GM19240 (cell line): ENCODE results near the gene SRRM3.
"Not testable (repeated sequence)": the region's sequence is repeated elsewhere in the genome, so short reads cannot be mapped to it uniquely, and the experiment has no call there.

Source experiments
- DNase-seq: peaks from one replicate; pipeline ENCODE4 v3.0.0; 2011; ENCODE audit warnings: low spot score; ENCODE audit not compliant: insufficient read length

The SRRM3 gene

DNA sequence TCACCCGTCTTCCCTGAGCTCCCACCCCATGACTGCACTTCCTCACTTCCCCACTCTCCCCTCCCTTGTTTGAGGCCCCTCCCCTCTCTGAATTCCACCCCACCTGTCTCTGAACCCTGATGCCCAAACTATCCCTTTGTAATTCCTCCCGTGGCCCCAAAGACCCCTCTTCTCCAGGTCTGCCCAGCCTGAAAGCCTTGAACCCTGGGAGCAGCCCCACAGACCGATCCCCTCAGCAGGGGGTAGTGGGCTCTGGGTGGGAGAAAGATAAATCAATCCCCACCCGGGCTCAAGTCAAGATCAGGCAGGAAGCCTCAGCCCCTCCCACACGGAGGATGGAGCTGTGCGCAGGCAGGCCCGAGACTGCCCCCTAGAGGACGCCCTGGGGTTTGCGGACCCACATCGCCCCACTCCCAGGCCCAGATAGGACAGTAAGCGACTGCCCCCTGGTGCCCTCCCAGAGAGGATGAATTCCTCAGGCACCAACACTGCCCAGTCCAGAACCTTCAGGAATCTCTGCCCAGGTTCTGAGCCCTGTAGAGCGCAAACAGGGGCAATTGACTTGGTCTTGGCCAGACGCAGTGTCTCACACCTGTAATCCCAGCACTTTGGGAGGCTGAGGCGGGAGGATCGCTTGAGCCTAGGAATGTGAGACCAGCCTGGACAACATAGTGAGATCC, 112.5 kb downstream of the SRRM3 start:
- peak; percentile 98 for DNase-seq

DNA sequence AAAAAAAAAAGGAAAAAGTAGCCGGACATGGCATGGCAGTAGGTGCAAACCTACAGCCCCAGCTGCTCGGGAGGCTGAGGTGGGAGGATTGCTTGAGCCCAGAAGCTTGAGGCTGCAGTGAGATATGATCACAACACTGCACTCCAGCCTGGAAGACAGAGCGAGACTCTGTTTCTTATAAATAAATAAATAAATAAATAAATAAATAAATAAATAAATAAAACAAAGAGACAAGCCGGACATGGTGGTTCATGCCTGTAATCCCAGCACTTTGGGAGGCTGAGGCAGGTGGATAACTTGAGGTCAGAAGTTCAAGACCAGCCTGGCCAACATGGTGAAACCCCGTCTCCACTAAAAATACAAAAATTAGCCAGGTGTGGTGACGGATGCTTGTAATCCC, 113.0 kb downstream of the SRRM3 start:
- DNase-seq: not testable (repeated sequence)

DNA sequence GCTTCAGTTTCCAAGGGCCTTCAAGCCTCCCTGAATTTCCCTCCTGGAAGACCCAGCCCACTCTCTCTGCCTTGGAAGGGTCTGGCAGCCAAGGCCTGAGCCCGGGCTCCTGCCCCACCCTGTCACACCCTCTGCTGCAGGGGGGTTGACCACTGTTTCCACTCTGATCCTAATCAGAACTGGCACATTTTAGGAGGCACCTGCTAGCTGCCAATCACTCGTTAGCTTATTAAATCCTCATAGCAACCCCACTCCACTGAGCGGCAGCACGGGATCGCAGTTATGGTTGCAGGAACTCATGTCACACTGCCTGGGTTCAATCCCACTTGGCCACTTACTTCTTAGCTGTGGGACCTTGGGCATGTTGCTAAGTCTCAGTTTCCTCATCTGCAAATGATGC, 113.7 kb downstream of the SRRM3 start:
- no peak for DNase-seq

DNA sequence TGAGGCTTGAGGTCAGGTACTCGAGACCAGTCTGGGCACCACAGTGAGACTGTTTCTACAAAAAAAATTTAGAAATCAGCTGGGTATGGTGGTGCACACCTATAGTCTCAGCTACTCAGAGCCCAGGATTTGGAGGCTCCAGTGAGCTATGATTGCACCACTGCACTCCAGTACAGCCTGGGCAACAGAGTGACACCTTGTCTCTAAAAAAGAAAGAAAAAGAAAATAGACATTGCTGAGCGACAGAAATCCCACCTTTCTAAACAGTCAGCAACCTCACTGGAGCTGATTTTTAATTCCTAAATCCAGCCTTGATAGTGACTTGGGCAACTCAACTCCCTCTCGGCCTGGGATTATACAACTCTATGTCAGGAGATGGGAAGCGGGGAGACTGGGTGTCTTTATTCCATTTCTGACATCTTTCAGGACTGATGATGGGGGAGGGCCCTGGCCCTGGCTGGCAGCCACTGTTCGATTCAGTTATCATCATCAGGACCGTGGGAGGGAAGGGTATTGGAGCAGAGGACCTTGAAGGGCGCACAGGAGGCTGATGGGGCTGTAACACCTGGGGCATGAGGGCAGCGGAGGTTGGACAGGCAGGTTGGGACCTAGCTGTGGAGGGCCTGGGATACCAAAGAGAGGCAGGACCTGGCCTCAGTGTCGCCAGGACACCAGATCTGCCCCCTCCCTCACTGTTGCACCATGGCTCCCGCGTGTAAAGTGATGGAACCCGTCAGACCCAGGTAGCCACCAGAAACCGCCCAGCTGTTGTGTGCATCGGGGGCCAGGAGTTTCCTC, 115.5 kb downstream of the SRRM3 start:
- DNase-seq: no peak

DNA sequence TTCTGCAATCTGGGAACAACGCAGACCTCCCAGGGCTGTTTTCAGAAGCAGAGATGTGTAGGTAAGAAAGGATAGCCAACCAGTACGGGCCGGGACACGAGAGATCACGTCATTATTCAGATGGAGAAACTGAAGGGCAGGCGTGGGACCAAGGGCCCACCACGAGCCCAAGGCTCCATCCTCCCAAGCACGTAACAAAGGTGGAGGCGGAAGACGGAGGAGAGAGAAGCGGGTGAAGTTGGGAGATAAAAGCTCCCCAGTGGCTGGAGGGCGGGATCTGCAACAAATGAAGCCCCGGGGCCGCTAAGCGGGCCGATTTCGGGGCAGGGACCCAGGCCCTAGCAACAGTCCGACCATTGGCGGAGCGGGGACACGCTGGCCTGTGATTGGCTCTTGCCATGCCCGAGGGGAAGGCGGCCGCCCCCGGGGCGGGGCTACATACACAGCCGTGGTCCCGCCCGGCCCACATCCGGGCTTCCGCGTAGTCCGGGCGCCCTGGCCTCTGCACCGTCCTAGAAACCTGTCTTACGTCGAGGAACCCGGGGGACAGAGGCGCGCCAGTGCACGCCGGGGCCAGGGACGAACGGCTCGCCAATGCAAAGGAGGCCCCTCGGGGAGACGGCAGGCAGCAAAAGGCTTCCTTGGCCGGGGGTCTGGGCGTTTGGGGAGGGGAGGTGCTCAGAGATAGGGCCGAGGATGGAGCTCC, 116.2 kb downstream of the SRRM3 start:
- DNase-seq: peak; percentile 95

DNA sequence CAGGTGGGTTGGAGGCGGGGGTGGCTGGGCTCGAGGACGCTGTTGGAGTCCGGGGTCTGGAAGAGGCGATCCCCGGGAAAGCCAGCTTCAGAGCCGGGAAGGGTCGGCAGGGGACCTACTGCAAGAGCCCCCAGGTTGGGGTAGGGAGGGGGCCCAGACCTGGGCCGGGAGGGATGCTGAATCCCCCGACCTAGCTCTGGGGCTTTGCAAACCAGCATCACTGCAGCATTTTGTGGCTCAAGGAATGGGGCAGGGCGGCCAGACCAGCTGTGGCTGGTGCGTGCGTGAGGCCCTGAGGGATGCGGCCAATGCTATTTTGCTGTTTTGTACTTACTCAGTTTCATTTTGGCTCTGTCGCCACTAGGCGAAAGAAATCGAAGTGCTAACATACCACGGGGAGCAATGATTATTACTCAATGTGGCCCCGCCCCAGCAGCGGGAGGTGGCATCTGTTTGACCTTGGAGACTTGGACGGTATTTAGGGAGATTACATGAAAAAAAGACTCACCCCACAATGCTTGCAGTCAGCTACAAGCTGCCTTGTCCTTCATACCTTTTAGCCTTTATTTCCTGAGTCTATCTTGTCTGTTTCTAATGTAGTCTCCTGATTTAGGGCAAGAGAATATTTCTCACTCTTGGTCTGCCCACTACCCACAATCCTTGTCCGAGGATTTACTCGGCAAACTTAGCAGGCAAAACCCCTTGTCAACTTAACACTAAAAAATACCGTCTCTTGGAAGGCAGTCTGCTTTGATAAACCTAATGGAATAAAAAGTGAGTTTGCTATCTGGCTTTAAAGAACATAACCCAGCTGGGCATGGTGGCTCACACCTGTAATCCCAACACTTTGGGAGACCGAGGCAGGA, 117.0 kb downstream of the SRRM3 start:
- peak; percentile 86 for DNase-seq

DNA sequence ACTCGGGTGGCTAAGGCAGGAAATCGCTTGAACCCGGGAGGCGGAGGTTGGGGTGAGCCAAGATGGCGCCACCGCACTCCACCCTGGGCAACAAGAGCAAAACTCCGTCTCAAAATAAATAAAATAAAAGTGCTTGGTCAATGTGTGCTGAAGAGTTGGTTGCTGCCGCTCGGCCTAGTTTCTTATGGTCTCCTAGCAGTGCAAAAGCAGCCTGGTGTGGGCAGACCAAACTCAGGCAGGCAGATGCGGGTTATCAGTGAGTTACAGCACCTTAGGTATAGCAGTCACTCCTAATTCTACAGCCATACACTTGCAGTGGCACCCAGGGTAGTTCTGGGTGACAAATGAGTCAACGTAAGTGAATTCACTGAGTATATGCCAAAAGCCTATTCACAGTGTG, 123.4 kb downstream of the SRRM3 start:
- no peak for DNase-seq

DNA sequence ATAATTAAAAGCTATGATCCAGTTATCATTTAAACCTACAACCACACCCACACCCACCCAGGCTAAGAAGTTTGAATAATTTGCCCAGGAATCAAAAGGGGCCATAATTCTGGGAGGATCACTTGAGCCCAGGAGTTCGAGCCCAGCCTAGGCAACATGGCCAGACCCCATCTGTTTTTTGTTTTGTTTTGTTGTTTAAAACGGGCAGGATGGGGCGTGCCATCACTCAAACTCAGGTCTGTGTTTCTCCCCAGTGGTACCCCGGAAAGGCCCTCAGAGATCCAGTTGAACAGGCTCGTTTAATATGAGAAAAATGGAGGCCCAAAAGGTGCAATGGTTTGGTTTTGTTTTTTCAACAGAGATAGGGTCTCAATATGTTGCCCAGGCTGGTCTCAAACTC, 124.1 kb downstream of the SRRM3 start:
- no peak for DNase-seq

DNA sequence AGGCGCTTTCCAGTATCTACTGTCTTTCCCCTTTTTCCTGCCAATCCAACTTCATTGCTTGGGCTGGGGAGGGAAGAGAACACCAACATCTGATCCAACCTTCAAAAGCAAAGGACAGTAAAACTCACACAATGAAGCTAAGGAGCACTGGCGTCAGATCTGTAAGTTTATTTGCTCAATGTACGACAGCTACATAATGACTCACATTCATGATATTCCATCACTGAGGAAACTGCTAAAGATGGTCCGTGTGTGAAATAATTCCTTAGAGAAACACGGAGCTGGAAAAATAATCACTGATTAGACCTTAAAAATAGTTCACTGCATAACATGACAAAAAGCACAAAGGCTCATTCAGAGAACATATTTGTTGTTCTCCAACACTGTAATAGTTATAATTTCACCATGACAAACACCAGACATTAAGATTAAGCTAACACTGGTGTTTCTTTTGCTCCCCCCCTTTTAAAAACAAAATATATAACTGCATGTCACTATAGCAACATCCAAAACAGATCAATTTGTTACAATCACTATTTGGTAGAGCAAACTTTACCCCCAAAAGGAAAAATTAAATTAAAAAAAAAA, 125.0 kb downstream of the SRRM3 start:
- no peak for DNase-seq

DNA sequence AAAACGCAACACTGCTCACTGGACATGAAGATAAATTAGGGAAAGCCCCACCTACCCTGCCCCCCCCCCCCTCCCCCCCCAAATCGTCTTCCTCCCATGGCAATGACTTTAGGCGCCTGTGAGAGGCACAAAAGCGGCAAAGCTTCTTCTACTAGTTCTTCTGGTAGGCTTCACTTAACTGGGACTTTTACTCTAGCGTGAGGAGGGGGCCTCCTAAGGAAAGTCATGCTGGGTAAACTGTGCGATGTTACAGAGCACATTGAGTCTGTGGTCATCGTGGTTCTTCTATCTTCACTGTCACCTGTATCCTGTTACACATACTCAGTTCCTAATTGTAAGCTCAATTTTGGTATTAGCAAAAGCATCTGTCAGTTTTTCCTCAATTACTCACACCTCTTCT, 125.9 kb downstream of the SRRM3 start:
- DNase-seq: no peak

DNA sequence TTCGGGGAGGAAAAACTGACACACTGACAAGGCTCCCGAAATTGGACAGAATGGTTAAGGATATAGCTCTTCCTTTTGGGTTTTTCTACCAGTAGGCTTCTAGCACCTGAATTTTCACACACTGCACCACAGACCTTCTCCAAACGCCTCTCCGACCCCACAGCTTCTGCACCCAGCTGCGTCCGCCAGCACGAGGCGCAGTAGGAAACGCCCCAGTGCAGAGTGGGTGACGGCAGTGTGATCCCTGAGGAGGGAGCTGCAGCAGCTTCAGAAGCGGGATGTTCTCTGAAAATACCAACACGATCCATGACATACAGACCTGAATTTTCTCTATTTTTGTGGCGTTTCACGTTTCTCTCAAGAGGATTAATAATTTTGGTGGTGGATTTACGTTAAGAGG, 126.7 kb downstream of the SRRM3 start:
- DNase-seq: no peak

DNA sequence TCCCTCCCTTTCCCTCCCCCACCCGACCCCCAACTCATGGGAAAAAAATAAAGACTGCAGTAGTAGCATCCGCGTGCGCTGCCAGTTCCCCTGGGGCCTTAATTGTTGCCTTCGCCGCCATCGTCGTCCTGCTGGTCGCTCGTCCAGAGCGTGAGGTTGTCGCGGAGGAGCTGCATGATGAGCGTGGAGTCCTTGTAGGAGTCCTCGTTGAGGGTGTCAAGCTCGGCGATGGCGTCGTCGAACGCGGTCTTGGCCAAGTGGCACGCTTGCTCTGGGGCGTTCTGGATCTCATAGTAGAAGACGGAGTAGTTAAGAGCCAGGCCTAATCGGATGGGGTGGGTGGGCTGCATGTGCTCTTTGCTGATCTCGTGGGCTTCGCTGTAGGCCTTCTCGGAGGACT, 127.8 kb downstream of the SRRM3 start:
- no peak for DNase-seq

DNA sequence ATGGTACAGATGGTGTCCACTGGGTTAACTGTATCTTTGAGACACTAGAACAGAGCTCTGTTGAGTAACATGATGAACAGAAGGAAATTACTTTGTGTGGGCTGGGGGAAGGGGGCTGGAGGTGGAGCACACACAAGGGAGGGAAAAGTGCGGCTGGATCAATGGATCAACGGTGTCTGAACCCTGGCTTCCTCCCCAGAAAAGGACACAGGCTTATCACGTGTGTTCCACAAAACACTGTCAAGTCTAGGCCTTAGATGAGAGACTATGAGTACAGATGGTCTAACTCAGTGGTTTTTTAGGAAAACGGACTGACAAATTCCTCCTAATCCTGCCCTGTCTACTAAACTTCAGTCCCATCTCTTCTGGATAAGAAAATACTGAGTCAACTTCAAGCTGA, 128.6 kb downstream of the SRRM3 start:
- no peak for DNase-seq

DNA sequence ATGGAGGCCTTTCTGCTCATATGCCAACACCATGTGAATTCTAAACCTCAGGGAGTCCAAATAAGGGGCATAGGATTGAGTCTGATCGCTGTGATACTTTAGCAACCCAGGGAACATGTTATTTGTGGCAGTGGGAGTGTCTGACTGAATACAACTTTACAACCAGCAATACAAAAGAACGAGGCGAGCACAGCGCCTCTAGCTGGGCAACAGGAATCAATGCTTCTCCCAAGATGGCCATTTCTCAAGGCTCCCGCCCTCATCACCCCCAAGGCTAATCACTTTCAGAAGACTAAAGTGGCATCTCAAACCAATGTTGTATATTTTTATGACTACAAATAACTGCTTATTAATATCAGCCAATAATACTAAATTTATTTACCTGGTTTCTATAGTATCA, 129.0 kb downstream of the SRRM3 start:
- no peak for DNase-seq

DNA sequence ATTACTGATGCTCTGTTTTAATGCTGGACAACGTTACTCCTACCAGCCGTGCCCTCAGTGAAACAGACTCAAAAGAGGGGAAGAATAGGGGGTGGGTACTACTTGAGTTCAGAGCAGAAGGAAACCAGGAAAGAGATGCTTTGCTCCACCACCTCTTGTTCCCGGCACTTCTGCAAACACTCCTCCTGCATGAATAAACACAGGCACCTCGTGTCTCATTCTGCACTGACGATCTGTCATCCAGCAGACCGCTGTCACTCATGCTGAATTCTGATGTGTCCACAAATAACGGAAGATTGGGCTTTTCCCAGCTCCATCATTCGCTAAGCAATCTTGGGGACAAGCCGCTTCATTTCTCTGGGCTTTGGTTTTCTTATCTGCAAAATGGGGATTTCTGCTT, 130.4 kb downstream of the SRRM3 start:
- DNase-seq: no peak

DNA sequence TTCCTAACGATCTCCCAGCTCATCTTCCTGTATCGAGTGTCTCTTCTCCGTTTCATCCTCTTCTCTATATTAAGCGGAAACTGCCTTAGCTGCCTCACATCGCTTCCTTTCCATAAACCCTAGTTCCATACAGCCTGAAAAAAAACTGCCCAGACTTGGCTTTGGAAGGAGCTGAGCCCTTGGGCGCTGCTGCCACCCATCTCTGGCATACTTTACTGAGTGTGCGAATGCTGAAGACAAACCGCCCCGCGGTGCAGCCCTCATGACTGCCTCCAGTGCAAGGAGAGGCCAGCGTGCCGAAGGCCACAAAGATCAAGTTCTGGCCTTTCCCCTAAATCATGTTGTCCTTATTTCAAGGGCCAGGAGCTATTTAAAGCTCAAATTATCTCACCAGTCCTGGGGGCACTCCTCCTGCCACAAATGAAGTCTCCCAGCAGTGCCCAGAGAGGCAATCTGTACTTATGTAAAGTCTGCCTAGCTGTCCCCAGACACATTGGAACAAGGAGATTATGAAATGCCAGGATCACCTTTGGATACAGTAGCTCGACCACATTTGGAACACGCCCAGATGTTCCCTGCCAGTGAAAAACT, 131.9 kb downstream of the SRRM3 start:
- no peak for DNase-seq

DNA sequence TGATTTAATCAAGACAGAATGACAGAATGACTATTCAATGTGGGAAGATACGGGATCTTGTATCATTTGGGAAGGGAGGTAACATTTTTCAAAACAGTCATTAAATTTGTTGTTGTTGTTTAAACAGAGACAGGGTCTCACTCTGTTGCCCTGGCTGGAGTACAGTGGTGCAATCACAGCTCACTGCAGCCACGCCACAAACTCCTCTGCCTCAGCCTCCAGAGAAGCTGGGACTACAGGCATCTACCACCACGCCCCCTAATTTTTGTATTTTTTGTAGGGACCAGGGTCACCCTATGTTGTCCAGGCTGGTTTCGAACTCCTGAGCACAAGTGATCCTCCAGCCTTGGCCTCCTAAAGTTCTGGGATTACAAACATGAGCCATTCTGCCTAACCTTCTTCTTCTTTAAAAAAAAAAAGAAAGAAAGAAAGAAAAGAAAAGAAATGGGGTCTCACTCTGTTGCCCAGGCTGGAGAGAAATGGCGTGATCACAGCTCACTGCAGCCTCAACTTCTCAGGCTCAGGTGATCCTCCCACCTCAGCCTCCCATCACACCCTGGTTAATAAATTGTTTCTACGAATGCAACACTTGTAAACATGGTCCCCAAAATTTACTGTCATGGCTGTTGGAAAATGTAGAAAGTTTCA, 132.7 kb downstream of the SRRM3 start:
- no peak for DNase-seq

DNA sequence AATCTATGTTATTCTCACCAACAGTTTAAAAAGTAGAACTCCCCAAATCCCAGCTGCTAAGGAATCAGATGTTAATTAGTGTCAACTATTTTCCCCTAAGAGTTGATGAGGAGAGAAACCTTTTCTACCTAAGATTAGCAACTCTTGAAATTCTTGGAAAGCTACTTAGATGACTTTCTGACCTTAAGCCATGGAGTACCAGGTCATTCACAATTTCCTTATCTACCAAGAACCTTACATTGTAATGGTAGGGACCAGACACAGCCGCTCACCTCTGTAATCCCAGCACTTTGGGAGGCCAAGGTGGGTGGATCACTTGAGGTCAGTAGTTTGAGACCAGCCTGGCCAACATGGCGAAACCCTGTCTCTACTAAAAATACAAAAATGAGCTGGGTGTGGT, 133.7 kb downstream of the SRRM3 start:
- not testable (repeated sequence) for DNase-seq

DNA sequence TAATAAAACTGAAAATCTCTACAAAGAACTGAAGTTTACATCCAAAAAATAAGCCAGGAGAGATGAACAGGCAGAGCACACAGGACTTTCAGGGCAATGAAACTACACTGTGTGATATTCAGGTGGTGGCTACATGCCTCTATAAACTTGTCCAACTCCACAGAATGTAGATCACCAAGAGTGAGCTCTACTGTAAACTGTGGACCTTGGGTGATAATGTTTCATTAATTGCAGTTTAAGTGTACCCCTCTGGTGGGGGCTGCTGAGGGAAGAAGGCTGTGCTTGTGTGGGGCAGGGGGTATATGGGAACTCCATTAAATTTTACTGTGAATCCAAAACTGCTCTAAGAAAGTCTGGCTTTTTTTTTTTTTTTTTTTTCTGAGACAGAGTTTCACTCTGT, 134.4 kb downstream of the SRRM3 start:
- DNase-seq: no peak
